Neural cell (in vitro differentiated cells): ENCODE measurements around the gene PHB1.

Experiments used
- POLR2AphosphoS5 ChIP-seq: IDR thresholded peaks from 2 replicates; pipeline ENCODE4 v1.6.1; 2012
- TF ChIP-seq, protein P1 (sequence below): fragments of 450-650 bp; IDR thresholded peaks from 2 replicates; pipeline ENCODE4 v1.5.1; 2014; ENCODE audit warnings: antibody characterized with exemption, mild to moderate bottlenecking, moderate library complexity; ENCODE audit not compliant: poor library complexity, severe bottlenecking

DNA sequence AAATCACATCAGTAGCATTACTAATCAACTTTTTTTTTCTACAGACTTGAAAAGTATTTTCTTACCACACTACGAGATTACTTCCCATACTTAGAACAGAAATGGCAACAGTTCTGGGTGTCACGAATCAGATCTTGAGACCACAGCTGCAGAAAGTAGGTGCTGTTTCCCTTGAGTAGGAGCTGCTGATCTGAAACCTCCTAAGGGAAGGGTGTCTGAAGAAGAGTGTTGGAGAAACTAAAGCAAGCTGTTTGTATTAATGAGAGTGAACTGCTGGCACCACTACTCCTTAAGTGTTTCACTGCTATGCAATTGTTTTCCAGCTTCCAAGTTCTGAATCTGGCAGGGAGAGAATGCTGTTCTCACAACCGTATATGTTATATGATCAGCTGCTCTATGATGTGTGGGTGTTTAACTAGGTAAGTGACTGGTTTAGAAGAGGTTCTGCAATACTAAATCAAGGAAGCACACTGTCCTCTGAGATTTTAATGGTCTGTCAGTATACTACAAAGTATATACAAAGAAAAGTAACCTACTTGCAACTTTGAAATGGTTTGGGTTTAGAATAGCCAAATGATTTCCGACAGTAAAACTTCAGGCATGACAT is 55.9 kb downstream of the PHB1 start:
- no peak for TF ChIP-seq POLR2AphosphoS5
- TF ChIP-seq, protein P1, sequence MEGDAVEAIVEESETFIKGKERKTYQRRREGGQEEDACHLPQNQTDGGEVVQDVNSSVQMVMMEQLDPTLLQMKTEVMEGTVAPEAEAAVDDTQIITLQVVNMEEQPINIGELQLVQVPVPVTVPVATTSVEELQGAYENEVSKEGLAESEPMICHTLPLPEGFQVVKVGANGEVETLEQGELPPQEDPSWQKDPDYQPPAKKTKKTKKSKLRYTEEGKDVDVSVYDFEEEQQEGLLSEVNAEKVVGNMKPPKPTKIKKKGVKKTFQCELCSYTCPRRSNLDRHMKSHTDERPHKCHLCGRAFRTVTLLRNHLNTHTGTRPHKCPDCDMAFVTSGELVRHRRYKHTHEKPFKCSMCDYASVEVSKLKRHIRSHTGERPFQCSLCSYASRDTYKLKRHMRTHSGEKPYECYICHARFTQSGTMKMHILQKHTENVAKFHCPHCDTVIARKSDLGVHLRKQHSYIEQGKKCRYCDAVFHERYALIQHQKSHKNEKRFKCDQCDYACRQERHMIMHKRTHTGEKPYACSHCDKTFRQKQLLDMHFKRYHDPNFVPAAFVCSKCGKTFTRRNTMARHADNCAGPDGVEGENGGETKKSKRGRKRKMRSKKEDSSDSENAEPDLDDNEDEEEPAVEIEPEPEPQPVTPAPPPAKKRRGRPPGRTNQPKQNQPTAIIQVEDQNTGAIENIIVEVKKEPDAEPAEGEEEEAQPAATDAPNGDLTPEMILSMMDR, result no peak
